GM19467 (cell line): Measurements from ENCODE around the gene RNF121.

Experiments
- ATAC-seq: cut with Tn5 transposase; IDR thresholded peaks from one replicate; pipeline ENCODE4 v1.9.1; 2021; ENCODE audit warnings: mild to moderate bottlenecking, moderate library complexity; ENCODE audit not compliant: unreplicated experiment

The RNF121 gene

GRCh38 chr11:72026090-72026489 is 97.2 kb downstream of the RNF121 start:
- no peak for ATAC-seq

GRCh38 chr11:72030472-72031045 is 101.7 kb downstream of the RNF121 start:
- ATAC-seq = no peak

- ATAC-seq = no peak
These were observed 107.8 kb downstream of the RNF121 start for GRCh38 chr11:72036687-72037086.

GRCh38 chr11:72037554-72038311 is 108.9 kb downstream of the RNF121 start:
- no peak for ATAC-seq

GRCh38 chr11:72038491-72038890 is 109.6 kb downstream of the RNF121 start:
- no peak for ATAC-seq

GRCh38 chr11:72039031-72039855 is 110.4 kb downstream of the RNF121 start:
- ATAC-seq = no peak

GRCh38 chr11:72039856-72040401 is 111.1 kb downstream of the RNF121 start:
- no peak for ATAC-seq

- ATAC-seq = no peak
These were observed 111.9 kb downstream of the RNF121 start for GRCh38 chr11:72040491-72041363.

GRCh38 chr11:72041364-72042063 is 112.7 kb downstream of the RNF121 start:
- no peak for ATAC-seq

- ATAC-seq = no peak
These were observed 113.4 kb downstream of the RNF121 start for GRCh38 chr11:72042064-72042745.

- no peak for ATAC-seq
These were observed 117.0 kb downstream of the RNF121 start for GRCh38 chr11:72045849-72046248.
